ENCODE measurements around the gene NR5A1.

DNA sequence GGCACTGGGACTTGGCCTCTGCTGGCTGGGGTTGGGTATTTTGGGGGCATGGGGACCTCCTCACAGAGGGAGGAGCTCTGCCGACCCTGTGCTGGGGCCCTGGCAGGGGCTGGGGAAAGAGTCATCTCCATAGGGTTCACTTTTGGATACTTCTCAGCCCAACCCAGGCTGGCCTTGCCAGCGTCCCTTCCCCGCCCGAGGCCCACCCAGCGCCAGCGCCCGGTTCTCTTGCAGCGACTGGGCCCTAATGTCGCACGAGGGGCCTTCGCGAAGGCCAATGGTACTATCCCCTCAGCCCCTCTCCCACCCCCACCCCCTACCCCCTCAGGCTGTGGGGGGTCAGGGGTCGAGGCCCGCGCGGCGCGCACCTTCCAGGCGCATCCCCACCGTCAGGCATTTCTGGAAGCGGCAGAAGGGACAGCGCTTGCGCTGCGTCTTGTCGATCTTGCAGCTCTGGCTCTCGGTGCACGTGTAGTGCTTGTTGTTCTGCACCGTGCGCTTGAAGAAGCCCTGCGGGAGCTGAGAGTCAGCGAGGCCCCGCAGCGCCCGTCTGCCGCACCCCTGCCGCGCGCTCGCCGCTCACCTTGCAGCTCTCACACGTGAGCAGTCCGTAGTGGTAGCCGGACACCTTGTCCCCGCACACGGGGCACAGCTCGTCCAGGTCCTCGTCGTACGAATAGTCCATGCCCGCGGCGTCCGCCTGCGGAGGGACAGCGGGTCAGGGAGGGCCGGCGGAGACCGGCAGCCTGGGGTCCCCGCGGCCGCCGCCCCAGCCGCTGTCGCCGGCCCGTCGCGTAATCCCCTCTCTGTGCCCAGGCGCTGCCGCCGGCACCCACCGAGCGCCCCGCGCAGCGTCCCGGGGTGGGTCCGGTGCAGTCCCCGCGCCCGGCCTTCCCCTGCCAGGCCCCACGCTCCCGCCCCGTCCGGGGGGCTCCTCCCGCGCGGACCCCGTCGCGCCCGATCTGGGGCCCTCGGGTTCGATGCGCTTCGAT, 4.2 kb downstream of the NR5A1 start:
- TF ChIP-seq, protein P1, sequence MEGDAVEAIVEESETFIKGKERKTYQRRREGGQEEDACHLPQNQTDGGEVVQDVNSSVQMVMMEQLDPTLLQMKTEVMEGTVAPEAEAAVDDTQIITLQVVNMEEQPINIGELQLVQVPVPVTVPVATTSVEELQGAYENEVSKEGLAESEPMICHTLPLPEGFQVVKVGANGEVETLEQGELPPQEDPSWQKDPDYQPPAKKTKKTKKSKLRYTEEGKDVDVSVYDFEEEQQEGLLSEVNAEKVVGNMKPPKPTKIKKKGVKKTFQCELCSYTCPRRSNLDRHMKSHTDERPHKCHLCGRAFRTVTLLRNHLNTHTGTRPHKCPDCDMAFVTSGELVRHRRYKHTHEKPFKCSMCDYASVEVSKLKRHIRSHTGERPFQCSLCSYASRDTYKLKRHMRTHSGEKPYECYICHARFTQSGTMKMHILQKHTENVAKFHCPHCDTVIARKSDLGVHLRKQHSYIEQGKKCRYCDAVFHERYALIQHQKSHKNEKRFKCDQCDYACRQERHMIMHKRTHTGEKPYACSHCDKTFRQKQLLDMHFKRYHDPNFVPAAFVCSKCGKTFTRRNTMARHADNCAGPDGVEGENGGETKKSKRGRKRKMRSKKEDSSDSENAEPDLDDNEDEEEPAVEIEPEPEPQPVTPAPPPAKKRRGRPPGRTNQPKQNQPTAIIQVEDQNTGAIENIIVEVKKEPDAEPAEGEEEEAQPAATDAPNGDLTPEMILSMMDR (IDR thresholded peaks at IDR 0.05), result no peak
- no peak for TF ChIP-seq POLR2A (IDR thresholded peaks at IDR 0.05)
